Progenitor cell of endocrine pancreas (in vitro differentiated cells): Measurements from ENCODE around the gene FBXO42. TPM values are rescaled to one million over a fixed set of nuclear protein-coding genes. Genes with fewer than 3 reads are reported as not detected.

ENCODE experiments used
- DNase-seq: peaks from one replicate; pipeline ENCODE4 v3.0.0; 2021; ENCODE audit warnings: low spot score; ENCODE audit not compliant: unreplicated experiment
- H3K27ac Mint-ChIP-seq: 2 replicates; pipeline ENCODE4 v1.8.0; 2021; ENCODE audit warnings: mild to moderate bottlenecking, moderate library complexity, mixed read lengths
- H3K27me3 Mint-ChIP-seq: 2 replicates; pipeline ENCODE4 v1.8.0; 2021; ENCODE audit warnings: mixed read lengths
- H3K36me3 Mint-ChIP-seq: 2 replicates; pipeline ENCODE4 v1.8.0; 2022; ENCODE audit warnings: mixed read lengths; ENCODE audit not compliant: insufficient read depth
- H3K4me1 Mint-ChIP-seq: 2 replicates; pipeline ENCODE4 v1.8.0; 2021; ENCODE audit warnings: low read depth, mixed read lengths
- H3K4me3 Mint-ChIP-seq: 2 replicates; pipeline ENCODE4 v1.8.0; 2021; ENCODE audit warnings: low read depth, mild to moderate bottlenecking, moderate library complexity, mixed read lengths
- H3K9me3 Mint-ChIP-seq: 2 replicates; pipeline ENCODE4 v1.8.0; 2021; ENCODE audit warnings: low read depth, mixed read lengths
- CTCF ChIP-seq: fragments of 200-600 bp; sonication (generic); IDR thresholded peaks from one replicate; pipeline ENCODE4 v1.5.0; 2021; ENCODE audit warnings: antibody characterized with exemption, mild to moderate bottlenecking; ENCODE audit not compliant: unreplicated experiment
- total RNA-seq: library from RNA; stranded (reverse); gene quantifications from 2 replicates; pipeline ENCODE4 v1.2.1, GENCODE V29; 2021

Gene FBXO42
- total RNA-seq, 1 donor from 2014 or later, result 30.5 TPM

GRCh38 chr1:16356867-16357266 is 4.6 kb upstream of the FBXO42 start:
- Mint-ChIP-seq H3K9me3 (no peaks in the 10 kb centered on the region), H3K4me1 (peaks cover 2% of the 10 kb centered on the region), H3K4me3 (no peak overlapping the region), H3K27ac (no peak overlapping the region), H3K27me3 (no peaks in the 10 kb centered on the region), H3K36me3 (no peaks in the 10 kb centered on the region)
- TF ChIP-seq CTCF, result no peak
- no peak for DNase-seq

GRCh38 chr1:16354619-16355018 is 2.3 kb upstream of the FBXO42 start:
- Mint-ChIP-seq H3K9me3 (no peaks in the 10 kb centered on the region), H3K4me1 (peaks cover 12% of the 10 kb centered on the region), H3K27me3 (no peaks in the 10 kb centered on the region), H3K36me3 (no peaks in the 10 kb centered on the region), H3K4me3 (peak overlapping the region; percentile 24), H3K27ac (no peak overlapping the region)
- no peak for TF ChIP-seq CTCF
- no peak for DNase-seq

GRCh38 chr1:16352842-16353535 is 709 bp upstream of the FBXO42 start:
- H3K4me1 Mint-ChIP-seq, result peaks cover 12% of the 10 kb centered on the region
- no peak for DNase-seq
- H3K27ac Mint-ChIP-seq, result peak overlapping the region; percentile 93
- H3K9me3 Mint-ChIP-seq, result no peaks in the 10 kb centered on the region
- TF ChIP-seq CTCF, result no peak
- H3K27me3 Mint-ChIP-seq, result no peaks in the 10 kb centered on the region
- no peaks in the 10 kb centered on the region for H3K36me3 Mint-ChIP-seq
- H3K4me3 Mint-ChIP-seq, result peak overlapping the region; percentile 96

GRCh38 chr1:16351456-16351993 is 755 bp downstream of the FBXO42 start:
- no peak for DNase-seq
- TF ChIP-seq CTCF, result no peak
- Mint-ChIP-seq H3K9me3 (no peaks in the 10 kb centered on the region), H3K27ac (peak overlapping the region; percentile 95), H3K36me3 (no peaks in the 10 kb centered on the region), H3K4me3 (peak overlapping the region; percentile 96), H3K27me3 (no peaks in the 10 kb centered on the region), H3K4me1 (peaks cover 12% of the 10 kb centered on the region)

- Mint-ChIP-seq H3K27ac (no peak overlapping the region), H3K27me3 (no peaks in the 10 kb centered on the region), H3K4me1 (peaks cover 12% of the 10 kb centered on the region), H3K9me3 (no peaks in the 10 kb centered on the region), H3K36me3 (peaks cover 2% of the 10 kb centered on the region), H3K4me3 (no peak overlapping the region)
- no peak for TF ChIP-seq CTCF
- DNase-seq, result no peak
These were observed 2.4 kb downstream of the FBXO42 start for GRCh38 chr1:16349847-16350406.
